Brain pericyte (primary cell): ENCODE data around the gene RUBCNL.
"Not testable (repeated sequence)": the region's sequence is repeated elsewhere in the genome, so short reads cannot be mapped to it uniquely, and the experiment has no call there.

Experiments
- DNase-seq: peaks from one replicate; pipeline ENCODE4 v3.0.0-alpha.2; 2012; ENCODE audit warnings: low read depth, low spot score

The RUBCNL gene

GRCh38 chr13:46374710-46375109 is 12.3 kb downstream of the RUBCNL start:
- no peak for DNase-seq

GRCh38 chr13:46373623-46374022 is 13.4 kb downstream of the RUBCNL start:
- DNase-seq = no peak

GRCh38 chr13:46372938-46373337 is 14.1 kb downstream of the RUBCNL start:
- DNase-seq = not testable (repeated sequence)

GRCh38 chr13:46372071-46372470 is 15.0 kb downstream of the RUBCNL start:
- DNase-seq = no peak

- DNase-seq = peak; percentile 71
Observed at GRCh38 chr13:46369506-46370277, 17.4 kb downstream of the RUBCNL start.

GRCh38 chr13:46367617-46368327 is 19.3 kb downstream of the RUBCNL start:
- no peak for DNase-seq

GRCh38 chr13:46361276-46361934 is 25.6 kb downstream of the RUBCNL start:
- DNase-seq = no peak

- no peak for DNase-seq
Observed at GRCh38 chr13:46360604-46361003, 26.4 kb downstream of the RUBCNL start.

- no peak for DNase-seq
Observed at GRCh38 chr13:46359714-46360113, 27.3 kb downstream of the RUBCNL start.

GRCh38 chr13:46355901-46356590 is 31.0 kb downstream of the RUBCNL start:
- DNase-seq = no peak

- no peak for DNase-seq
Observed at GRCh38 chr13:46355088-46355468, 32.0 kb downstream of the RUBCNL start.

- DNase-seq = peak; percentile 80
Observed at GRCh38 chr13:46354156-46355087, 32.6 kb downstream of the RUBCNL start.

- DNase-seq = no peak
Observed at GRCh38 chr13:46352805-46353204, 34.2 kb downstream of the RUBCNL start.

GRCh38 chr13:46350003-46350402 is 37.0 kb downstream of the RUBCNL start:
- DNase-seq = no peak

GRCh38 chr13:46348961-46349360 is 38.1 kb downstream of the RUBCNL start:
- DNase-seq = no peak

- DNase-seq = no peak
Observed at GRCh38 chr13:46347277-46347676, 39.8 kb downstream of the RUBCNL start.

GRCh38 chr13:46345866-46346265 is 41.2 kb downstream of the RUBCNL start:
- DNase-seq = no peak

GRCh38 chr13:46345398-46345797 is 41.7 kb downstream of the RUBCNL start:
- DNase-seq = no peak

GRCh38 chr13:46343279-46343994 is 43.6 kb downstream of the RUBCNL start:
- no peak for DNase-seq

GRCh38 chr13:46342538-46342937 is 44.5 kb downstream of the RUBCNL start:
- no peak for DNase-seq
